Measurements from ENCODE around the gene PRELP.

DNA sequence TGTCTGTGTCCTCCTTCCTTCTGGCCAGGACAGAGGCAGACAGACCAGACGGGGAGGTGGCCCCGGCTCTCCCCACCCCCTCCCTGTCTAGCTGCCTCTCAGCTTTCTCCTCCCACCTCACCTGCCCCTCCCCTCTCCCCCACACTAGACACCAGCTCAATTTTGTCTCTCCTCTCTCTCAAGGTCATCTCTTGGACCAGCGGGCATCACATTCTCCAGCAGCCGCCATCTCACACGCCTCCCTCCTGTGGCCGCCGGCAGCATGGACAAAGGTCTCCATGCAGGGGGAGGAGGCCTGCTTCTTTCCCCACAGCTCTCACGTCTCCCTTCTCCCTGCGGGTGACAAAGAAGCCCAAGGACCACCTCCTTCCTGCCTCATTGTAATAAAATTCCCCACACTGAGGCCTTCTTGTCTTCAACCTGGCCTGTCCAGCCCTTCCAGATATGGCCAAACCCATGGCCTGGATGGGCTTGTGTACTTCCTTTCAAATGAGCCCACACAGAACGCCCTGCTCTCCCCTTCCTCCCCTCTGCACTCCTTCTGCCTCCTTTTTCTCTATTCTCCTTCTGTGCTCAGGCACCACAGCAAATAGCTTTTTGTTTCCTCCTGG lies 33.0 kb downstream of the PRELP start:
- TF ChIP-seq, protein P1, sequence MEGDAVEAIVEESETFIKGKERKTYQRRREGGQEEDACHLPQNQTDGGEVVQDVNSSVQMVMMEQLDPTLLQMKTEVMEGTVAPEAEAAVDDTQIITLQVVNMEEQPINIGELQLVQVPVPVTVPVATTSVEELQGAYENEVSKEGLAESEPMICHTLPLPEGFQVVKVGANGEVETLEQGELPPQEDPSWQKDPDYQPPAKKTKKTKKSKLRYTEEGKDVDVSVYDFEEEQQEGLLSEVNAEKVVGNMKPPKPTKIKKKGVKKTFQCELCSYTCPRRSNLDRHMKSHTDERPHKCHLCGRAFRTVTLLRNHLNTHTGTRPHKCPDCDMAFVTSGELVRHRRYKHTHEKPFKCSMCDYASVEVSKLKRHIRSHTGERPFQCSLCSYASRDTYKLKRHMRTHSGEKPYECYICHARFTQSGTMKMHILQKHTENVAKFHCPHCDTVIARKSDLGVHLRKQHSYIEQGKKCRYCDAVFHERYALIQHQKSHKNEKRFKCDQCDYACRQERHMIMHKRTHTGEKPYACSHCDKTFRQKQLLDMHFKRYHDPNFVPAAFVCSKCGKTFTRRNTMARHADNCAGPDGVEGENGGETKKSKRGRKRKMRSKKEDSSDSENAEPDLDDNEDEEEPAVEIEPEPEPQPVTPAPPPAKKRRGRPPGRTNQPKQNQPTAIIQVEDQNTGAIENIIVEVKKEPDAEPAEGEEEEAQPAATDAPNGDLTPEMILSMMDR (IDR thresholded peaks at IDR 0.05; ENCODE audit: control extremely low read depth in 1 of 3, insufficient read depth in 1 of 3, low read depth in 1 of 3, low read length in 3 of 3): peak in 2 of 3 experiments; percentile 21 to 36; a peak in 2 of 4 replicates
- TF ChIP-seq YY1 (IDR thresholded peaks at IDR 0.05; ENCODE audit: low read depth, low read length): no peak
- TF ChIP-seq HDAC2 (IDR thresholded peaks at IDR 0.05; ENCODE audit: borderline replicate concordance in 1 of 2, low read depth in 2 of 2, low read length in 2 of 2): no peak
- TF ChIP-seq SP1 (IDR thresholded peaks at IDR 0.05; ENCODE audit: low read depth, low read length): no peak
- no peak for TF ChIP-seq TCF12 (IDR thresholded peaks at IDR 0.05; ENCODE audit: low read depth, low read length)
